HS-5 (cell line): ENCODE results near the gene TRABD2B.

Experiments
- DNase-seq: peaks from one replicate; pipeline ENCODE4 v3.0.0-alpha.2; 2012; ENCODE audit warnings: low read depth

TRABD2B gene

DNA sequence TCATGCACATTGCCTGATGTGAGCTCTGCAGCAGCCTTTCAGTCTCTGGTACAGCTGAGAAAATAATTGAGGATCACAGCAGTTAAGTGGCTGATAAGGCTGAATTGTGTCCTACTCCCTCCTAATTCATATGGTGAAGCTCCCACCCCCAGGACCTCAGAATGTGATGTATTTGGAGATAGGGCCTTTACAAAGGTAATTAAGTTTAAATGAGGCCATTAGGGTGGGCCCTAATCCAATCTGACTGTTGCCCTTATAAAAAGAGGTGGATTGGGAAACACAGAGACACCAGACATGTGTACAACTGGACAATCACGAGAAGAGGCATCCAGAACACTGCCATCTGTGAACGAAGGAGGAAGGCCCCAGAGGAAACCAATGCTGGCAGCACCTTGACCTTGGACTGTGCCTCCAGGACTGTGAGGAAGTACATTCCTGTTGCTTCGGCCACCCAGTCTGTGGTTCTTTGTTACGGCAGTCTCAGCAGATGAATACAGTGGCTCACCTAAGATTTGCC lies 148.1 kb downstream of the TRABD2B start:
- no peak for DNase-seq

- no peak for DNase-seq
Measured at GRCh38 chr1:47847763-47848162, 149.4 kb downstream of the TRABD2B start.

DNA sequence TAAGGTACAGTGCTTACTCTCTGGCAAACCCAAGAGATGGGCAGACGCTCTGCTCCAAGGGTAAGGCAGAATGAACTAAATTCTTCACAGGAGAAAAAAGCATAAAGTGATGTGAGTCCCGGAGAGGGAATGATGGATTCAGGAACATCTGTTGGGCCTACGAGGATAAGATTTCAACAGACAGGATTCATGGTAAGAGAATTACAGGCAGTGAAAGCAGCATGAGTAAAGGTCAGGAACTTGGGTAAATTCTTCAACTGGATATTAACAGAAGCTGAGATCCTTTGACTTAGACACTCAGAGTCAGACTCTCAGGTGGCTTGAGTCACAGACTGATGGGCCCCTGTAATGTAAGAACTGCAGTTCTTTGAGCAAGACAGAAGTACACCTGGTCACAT lies 152.6 kb downstream of the TRABD2B start:
- DNase-seq, result no peak

DNA sequence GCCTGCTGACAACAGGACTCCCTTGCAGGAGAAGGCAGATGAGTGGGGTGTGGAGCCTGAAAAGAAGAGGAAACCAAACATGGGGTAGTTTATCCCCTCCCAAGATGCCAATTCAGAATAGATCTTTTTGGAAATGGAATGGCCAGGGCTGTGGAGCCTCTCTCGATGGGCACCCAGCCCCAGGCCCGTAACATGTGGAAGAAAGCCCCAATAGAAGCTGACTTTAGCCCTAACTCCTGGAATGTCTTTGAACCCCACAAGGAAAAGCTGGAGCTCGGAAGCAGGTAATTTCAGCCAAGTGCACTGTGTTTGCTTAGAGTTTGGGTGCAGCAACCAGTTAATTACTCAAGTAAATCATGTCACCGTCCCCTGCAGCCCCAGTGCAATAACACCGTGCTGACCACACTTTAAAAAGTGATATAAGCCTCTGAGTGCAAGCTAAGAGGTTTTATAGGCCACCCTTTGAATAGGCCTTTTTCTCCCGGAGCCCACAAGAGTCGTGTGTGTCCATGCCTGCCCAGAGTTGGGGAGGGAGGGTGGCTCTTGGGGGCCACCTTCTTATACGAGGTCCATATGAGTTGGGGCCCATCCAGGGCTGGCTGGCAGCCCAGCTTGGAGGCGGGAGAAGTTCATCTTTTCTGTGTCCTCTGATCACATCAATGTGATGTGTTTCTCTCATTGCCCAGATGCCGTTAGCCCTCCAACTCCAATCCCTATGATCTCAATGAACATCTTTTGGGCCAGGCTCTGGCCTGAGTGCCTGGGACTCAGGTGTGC lies 153.2 kb downstream of the TRABD2B start:
- no peak for DNase-seq

DNA sequence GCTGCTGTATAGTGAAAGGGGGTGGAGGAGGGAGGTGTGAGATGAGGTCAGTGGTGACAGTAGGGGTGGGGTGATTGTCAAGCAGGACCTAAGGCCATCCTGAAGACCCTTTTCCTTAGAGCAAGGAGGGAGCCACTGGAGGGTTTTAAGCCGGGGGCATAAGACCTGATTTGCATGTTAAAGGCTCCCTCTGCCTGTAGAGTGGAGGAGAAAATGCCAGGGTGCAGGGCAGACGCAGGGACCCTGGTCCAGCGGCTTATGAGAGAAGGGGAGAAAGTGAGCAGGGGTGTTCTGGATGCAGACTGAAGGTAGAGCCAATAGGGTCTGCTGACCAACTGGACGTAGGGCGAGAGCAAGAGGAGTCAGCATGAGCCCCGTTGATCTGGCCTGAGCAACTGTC lies 154.1 kb downstream of the TRABD2B start:
- no peak for DNase-seq

GRCh38 chr1:47842228-47842919 lies 154.8 kb downstream of the TRABD2B start:
- DNase-seq, result no peak

GRCh38 chr1:47841356-47841755 lies 155.8 kb downstream of the TRABD2B start:
- no peak for DNase-seq

DNA sequence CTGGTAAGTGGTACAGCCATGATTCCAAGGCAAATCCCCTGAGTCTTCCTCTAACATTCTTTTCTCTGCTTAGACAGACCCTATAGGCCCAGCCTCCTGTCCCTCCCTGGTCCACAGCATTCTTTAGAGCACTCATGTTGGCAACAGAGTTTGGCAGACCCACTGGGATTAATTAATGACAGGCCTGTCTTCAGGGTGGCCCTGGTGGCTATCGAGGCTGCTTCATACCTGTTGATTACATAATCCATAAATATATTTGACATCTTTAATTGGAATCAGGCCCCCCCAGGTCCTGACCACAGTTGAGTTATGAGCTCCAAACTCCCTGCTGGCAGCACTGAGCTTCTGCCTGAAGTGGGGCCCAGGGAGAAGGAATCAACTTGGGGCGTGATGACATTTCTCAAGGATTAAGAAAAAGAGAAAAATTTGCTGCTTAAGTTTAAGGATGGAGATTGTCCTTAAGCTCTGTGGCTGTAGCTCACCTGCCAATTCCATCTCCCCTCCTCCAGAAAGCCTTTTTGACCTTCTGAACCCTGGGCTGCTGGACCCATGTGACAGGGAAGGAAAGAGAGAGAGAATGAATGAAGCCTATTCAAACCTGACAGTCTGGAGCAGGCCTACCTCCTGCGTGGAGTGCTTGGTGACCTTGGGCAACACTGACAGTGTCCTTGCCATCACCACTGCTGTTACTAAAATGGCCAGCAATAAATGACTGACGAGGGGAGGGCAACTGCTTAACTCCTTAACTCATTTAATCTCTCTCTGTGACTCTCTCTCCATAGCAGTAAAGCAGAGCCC lies 156.6 kb downstream of the TRABD2B start:
- no peak for DNase-seq

DNA sequence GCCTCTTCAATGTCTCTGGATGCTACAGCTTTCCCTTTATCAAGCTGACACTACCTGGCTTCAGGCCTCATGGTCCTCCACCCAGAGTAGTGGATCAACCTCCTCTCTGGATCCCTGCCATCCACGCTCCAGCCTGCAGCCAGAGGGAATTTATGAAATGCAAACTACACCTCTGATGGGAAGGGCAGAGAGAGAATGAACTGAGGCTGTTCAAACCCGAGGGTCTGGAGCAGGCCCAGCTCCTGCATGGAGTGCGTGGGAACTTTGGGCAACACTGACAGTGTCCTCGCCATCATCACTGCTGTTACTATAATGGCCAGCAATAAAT lies 157.8 kb downstream of the TRABD2B start:
- DNase-seq, result no peak

GRCh38 chr1:47838562-47839432 lies 158.4 kb downstream of the TRABD2B start:
- no peak for DNase-seq

GRCh38 chr1:47837866-47838561 lies 159.2 kb downstream of the TRABD2B start:
- DNase-seq, result no peak

GRCh38 chr1:47837056-47837830 lies 159.9 kb downstream of the TRABD2B start:
- DNase-seq, result no peak

DNA sequence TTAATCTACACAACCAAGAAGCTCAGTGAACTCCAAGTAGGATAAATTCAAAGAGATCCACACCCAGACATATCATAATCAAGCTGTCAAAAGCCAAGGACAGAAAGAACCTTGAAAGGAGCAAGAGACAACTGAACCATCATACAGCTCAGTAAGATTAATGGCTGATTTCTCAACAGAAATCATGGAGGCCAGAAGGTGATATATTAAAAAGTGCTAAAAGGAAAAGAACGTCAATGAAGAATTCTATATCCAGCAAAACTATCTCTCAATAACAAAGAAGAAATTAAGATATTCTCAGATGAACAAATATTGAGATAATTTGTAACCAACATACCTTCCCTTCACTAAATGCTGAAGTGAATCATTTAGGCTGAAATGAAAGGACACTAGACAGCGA lies 161.8 kb downstream of the TRABD2B start:
- no peak for DNase-seq

GRCh38 chr1:47834326-47834725 lies 162.9 kb downstream of the TRABD2B start:
- no peak for DNase-seq

GRCh38 chr1:47830641-47831333 lies 166.4 kb downstream of the TRABD2B start:
- DNase-seq, result no peak

DNA sequence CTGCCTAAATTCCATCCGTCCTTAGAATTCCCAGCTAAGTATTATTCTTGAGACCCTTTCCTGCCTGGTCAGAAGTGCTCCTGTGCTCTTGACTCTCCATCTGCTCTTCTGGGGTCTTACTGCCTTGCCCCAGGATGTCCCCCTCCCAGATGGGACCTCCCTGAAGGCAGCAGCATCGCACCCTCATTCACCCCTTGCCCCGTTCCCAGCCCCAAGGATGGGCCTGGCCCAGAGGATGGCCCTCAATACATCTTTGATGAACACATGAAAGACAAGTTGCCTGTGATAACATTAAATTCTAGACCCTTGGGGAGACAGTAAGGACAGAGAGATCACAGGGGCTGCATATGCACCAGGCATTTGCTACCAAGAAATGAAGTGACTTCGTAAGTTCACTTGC lies 167.2 kb downstream of the TRABD2B start:
- no peak for DNase-seq

- DNase-seq, result no peak
Measured at GRCh38 chr1:47828978-47829377, 168.2 kb downstream of the TRABD2B start.

- DNase-seq, result no peak
Measured at GRCh38 chr1:47827109-47827508, 170.1 kb downstream of the TRABD2B start.

DNA sequence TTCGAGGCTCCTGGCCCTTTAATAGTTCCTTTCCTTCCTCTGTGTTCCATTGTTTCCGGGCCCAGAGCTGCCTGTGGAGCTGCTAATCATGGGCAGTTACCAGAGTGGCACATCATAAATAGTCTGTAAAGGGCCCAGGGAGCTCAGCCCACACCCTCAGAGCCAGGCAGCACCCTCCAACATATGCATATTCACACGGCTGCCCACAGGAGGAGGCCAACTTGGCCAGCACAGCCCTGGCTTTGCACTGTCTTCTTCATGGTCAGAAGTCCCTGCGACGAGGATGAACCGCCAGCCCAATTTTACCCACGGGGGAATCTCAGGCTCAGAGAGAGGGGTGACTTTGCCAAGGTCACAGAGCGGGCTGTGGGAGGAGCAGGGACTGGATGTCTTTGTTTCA lies 172.5 kb downstream of the TRABD2B start:
- DNase-seq, result no peak

DNA sequence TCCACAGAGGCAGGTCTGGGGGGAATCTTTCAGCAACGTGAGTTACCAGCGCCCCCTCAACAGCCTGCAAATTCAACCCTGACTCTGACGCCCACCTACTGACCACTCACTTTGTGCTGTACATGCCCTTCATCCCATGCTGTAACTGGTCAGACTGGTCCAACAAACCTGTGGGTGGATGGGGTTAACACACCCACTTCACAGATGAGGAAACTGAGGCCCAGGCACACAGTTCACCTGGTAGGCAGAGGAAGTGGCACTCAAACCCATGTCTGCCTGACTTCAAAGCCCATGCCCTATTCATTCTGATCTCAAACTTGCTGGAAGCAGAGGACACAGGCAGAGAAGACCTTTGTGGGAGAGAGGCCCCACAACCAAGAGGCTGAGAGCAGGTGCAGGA lies 172.9 kb downstream of the TRABD2B start:
- DNase-seq, result no peak
